WI38 (cell line): Measurements from ENCODE around the gene SIN3A.

ENCODE experiments used
- H3K4me3 ChIP-seq: 2 replicates; pipeline ENCODE4 v1.5.1; 2011; ENCODE audit warnings: low read depth, mild to moderate bottlenecking, control low read depth, low read length
- CTCF ChIP-seq: IDR thresholded peaks from 2 replicates; pipeline ENCODE4 v1.5.1; 2012; ENCODE audit warnings: low read depth, mild to moderate bottlenecking, control low read depth, low read length

Gene SIN3A

GRCh38 chr15:75460646-75461045 lies 9.2 kb upstream of the SIN3A start:
- no peak overlapping the region for H3K4me3 ChIP-seq
- TF ChIP-seq CTCF = no peak

- H3K4me3 ChIP-seq = no peak overlapping the region
- no peak for TF ChIP-seq CTCF
Measured at GRCh38 chr15:75459581-75459980, 8.1 kb upstream of the SIN3A start.

GRCh38 chr15:75456710-75457109 lies 5.2 kb upstream of the SIN3A start:
- peak overlapping the region; percentile 74 for H3K4me3 ChIP-seq
- TF ChIP-seq CTCF = no peak

- no peak for TF ChIP-seq CTCF
Measured at GRCh38 chr15:75455982-75456531, 4.6 kb upstream of the SIN3A start.

GRCh38 chr15:75455424-75455981 lies 4.0 kb upstream of the SIN3A start:
- TF ChIP-seq CTCF = no peak
- peak overlapping the region; percentile 74 for H3K4me3 ChIP-seq

More at GRCh38 chr15:75455982-75456531, 4.6 kb upstream of the SIN3A start:
- peak overlapping the region; percentile 74 for H3K4me3 ChIP-seq

- H3K4me3 ChIP-seq = peak overlapping the region; percentile 74
- no peak for TF ChIP-seq CTCF
Measured at GRCh38 chr15:75454471-75455378, 3.2 kb upstream of the SIN3A start.
